Memory B cell (primary cell): Measurements from ENCODE around the gene AMT.

ENCODE experiments used
- ATAC-seq: fragments of 150-1000 bp; cut with Tn5 transposase; 2 replicates; pipeline ENCODE4 v1.10.0; 2021; ENCODE audit warnings: low read depth, mild to moderate bottlenecking, moderate library complexity
- DNase-seq, 2 donors: peaks; one replicate each; pipeline ENCODE4 v3.0.0; 2022; ENCODE audit warnings: low spot score in 2 of 2
- H3K27ac Mint-ChIP-seq: one replicate; pipeline ENCODE4 v1.8.0; 2022; ENCODE audit warnings: mild to moderate bottlenecking, moderate library complexity, mixed read lengths
- H3K27me3 Mint-ChIP-seq: one replicate; pipeline ENCODE4 v1.8.0; 2022; ENCODE audit warnings: mixed read lengths
- H3K36me3 Mint-ChIP-seq: one replicate; pipeline ENCODE4 v1.8.0; 2022; ENCODE audit warnings: mild to moderate bottlenecking, mixed read lengths
- H3K4me1 Mint-ChIP-seq: one replicate; pipeline ENCODE4 v1.8.0; 2022; ENCODE audit warnings: mixed read lengths
- H3K4me3 Mint-ChIP-seq: one replicate; pipeline ENCODE4 v1.8.0; 2022; ENCODE audit warnings: mild to moderate bottlenecking, moderate library complexity, mixed read lengths
- H3K9me3 Mint-ChIP-seq: one replicate; pipeline ENCODE4 v1.8.0; 2022; ENCODE audit warnings: mixed read lengths

AMT gene

GRCh38 chr3:49422379-49423248 lies at the start of gene AMT:
Gene AMT (minus strand): TSS chr3:49422473. CDS start chr3:49422450, 23 bp downstream.
- no peak for DNase-seq
- peaks cover 8% of the 10 kb centered on the region for H3K36me3 Mint-ChIP-seq
- no peaks in the 10 kb centered on the region for H3K27me3 Mint-ChIP-seq
- peaks cover 8% of the 10 kb centered on the region for H3K4me1 Mint-ChIP-seq
- ATAC-seq = no peak
- H3K9me3 Mint-ChIP-seq = no peaks in the 10 kb centered on the region
- H3K4me3 Mint-ChIP-seq = peak within 1 kb of the TSS; percentile 49
- H3K27ac Mint-ChIP-seq = no peak within 1 kb of the TSS

GRCh38 chr3:49470714-49471420 lies 48.6 kb upstream of the AMT start:
- Mint-ChIP-seq H3K4me3 (peak overlapping the region; percentile 91), H3K4me1 (peaks cover 12% of the 10 kb centered on the region), H3K27ac (peak overlapping the region; percentile 97), H3K9me3 (no peaks in the 10 kb centered on the region), H3K36me3 (no peaks in the 10 kb centered on the region), H3K27me3 (no peaks in the 10 kb centered on the region)
- ATAC-seq = peak; percentile 25
- no peak for DNase-seq

GRCh38 chr3:49469936-49470713 lies 47.9 kb upstream of the AMT start, which contains the start of gene DAG1:
Gene DAG1 (plus strand): TSS chr3:49470267. CDS start chr3:49510535, 40,268 bp downstream.
- H3K36me3 Mint-ChIP-seq = no peaks in the 10 kb centered on the region
- ATAC-seq = peak; percentile 78
- DNase-seq = peak; percentile 95 to 96
- peak within 1 kb of the TSS; percentile 91 for H3K4me3 Mint-ChIP-seq
- no peaks in the 10 kb centered on the region for H3K9me3 Mint-ChIP-seq
- no peaks in the 10 kb centered on the region for H3K27me3 Mint-ChIP-seq
- H3K4me1 Mint-ChIP-seq = peaks cover 12% of the 10 kb centered on the region
- peak within 1 kb of the TSS; percentile 97 for H3K27ac Mint-ChIP-seq

GRCh38 chr3:49469037-49469935 lies 47.0 kb upstream of the AMT start:
- Mint-ChIP-seq H3K4me1 (peaks cover 12% of the 10 kb centered on the region), H3K9me3 (no peaks in the 10 kb centered on the region), H3K4me3 (peak overlapping the region; percentile 91), H3K27ac (peak overlapping the region; percentile 97), H3K36me3 (no peaks in the 10 kb centered on the region), H3K27me3 (no peaks in the 10 kb centered on the region)
- DNase-seq (no peak), ATAC-seq (peak; percentile 2)

GRCh38 chr3:49466085-49466484 lies 43.8 kb upstream of the AMT start:
- Mint-ChIP-seq H3K9me3 (no peaks in the 10 kb centered on the region), H3K36me3 (no peaks in the 10 kb centered on the region), H3K4me3 (no peak overlapping the region), H3K27me3 (no peaks in the 10 kb centered on the region), H3K27ac (no peak overlapping the region), H3K4me1 (peaks cover 1% of the 10 kb centered on the region)
- DNase-seq (no peak), ATAC-seq (no peak)

GRCh38 chr3:49465270-49466034 lies 43.2 kb upstream of the AMT start:
- no peak for DNase-seq
- H3K27me3 Mint-ChIP-seq = no peaks in the 10 kb centered on the region
- no peaks in the 10 kb centered on the region for H3K36me3 Mint-ChIP-seq
- no peak overlapping the region for H3K27ac Mint-ChIP-seq
- ATAC-seq = no peak
- no peaks in the 10 kb centered on the region for H3K9me3 Mint-ChIP-seq
- no peak overlapping the region for H3K4me3 Mint-ChIP-seq
- no peaks in the 10 kb centered on the region for H3K4me1 Mint-ChIP-seq

GRCh38 chr3:49462222-49462621 lies 39.9 kb upstream of the AMT start:
- no peak for ATAC-seq
- no peaks in the 10 kb centered on the region for H3K9me3 Mint-ChIP-seq
- H3K36me3 Mint-ChIP-seq = no peaks in the 10 kb centered on the region
- no peak for DNase-seq
- no peak overlapping the region for H3K27ac Mint-ChIP-seq
- no peaks in the 10 kb centered on the region for H3K27me3 Mint-ChIP-seq
- no peak overlapping the region for H3K4me3 Mint-ChIP-seq
- no peaks in the 10 kb centered on the region for H3K4me1 Mint-ChIP-seq

GRCh38 chr3:49461443-49462171 lies 39.3 kb upstream of the AMT start:
- no peak for DNase-seq
- no peak overlapping the region for H3K4me3 Mint-ChIP-seq
- no peaks in the 10 kb centered on the region for H3K36me3 Mint-ChIP-seq
- H3K4me1 Mint-ChIP-seq = no peaks in the 10 kb centered on the region
- ATAC-seq = no peak
- no peaks in the 10 kb centered on the region for H3K9me3 Mint-ChIP-seq
- no peaks in the 10 kb centered on the region for H3K27me3 Mint-ChIP-seq
- no peak overlapping the region for H3K27ac Mint-ChIP-seq

- Mint-ChIP-seq H3K9me3 (no peaks in the 10 kb centered on the region), H3K27me3 (no peaks in the 10 kb centered on the region), H3K4me3 (no peak overlapping the region), H3K36me3 (no peaks in the 10 kb centered on the region), H3K4me1 (no peaks in the 10 kb centered on the region), H3K27ac (no peak overlapping the region)
- ATAC-seq = no peak
- DNase-seq = no peak
Measured at GRCh38 chr3:49460956-49461355, 38.7 kb upstream of the AMT start.

GRCh38 chr3:49460188-49460890 lies 38.1 kb upstream of the AMT start:
- H3K9me3 Mint-ChIP-seq = no peaks in the 10 kb centered on the region
- no peaks in the 10 kb centered on the region for H3K27me3 Mint-ChIP-seq
- H3K4me3 Mint-ChIP-seq = no peak overlapping the region
- DNase-seq = no peak
- ATAC-seq = no peak
- H3K36me3 Mint-ChIP-seq = no peaks in the 10 kb centered on the region
- no peaks in the 10 kb centered on the region for H3K4me1 Mint-ChIP-seq
- no peak overlapping the region for H3K27ac Mint-ChIP-seq

GRCh38 chr3:49456466-49456865 lies 34.2 kb upstream of the AMT start:
- no peak overlapping the region for H3K27ac Mint-ChIP-seq
- no peak for ATAC-seq
- no peak overlapping the region for H3K4me3 Mint-ChIP-seq
- H3K36me3 Mint-ChIP-seq = no peaks in the 10 kb centered on the region
- DNase-seq = no peak
- peaks cover 2% of the 10 kb centered on the region for H3K4me1 Mint-ChIP-seq
- H3K27me3 Mint-ChIP-seq = no peaks in the 10 kb centered on the region
- H3K9me3 Mint-ChIP-seq = no peaks in the 10 kb centered on the region
